Kidney epithelial cell (primary cell): ENCODE measurements around the gene TRIM44. TPM values are rescaled to one million over a fixed set of nuclear protein-coding genes. Genes with fewer than 3 reads are reported as not detected.
"Not testable (repeated sequence)": the region's sequence is repeated elsewhere in the genome, so short reads cannot be mapped to it uniquely, and the experiment has no call there.

Experiments used
- DNase-seq: peaks from one replicate; pipeline ENCODE4 v3.0.0-alpha.2; 2010; ENCODE audit warnings: low read depth
- H3K27me3 ChIP-seq: 2 replicates; pipeline ENCODE4 v1.6.0; 2011; ENCODE audit warnings: low read length; ENCODE audit not compliant: control insufficient read depth, insufficient read depth
- H3K36me3 ChIP-seq: 2 replicates; pipeline ENCODE4 v1.5.1; 2011; ENCODE audit warnings: low read length; ENCODE audit not compliant: control insufficient read depth, insufficient read depth
- H3K4me3 ChIP-seq: 2 replicates; pipeline ENCODE4 v1.5.1; 2011; ENCODE audit warnings: low read depth, mild to moderate bottlenecking, control low read depth, low read length
- total RNA-seq: library from RNA; depleted of rRNA; stranded (reverse); fragments of >200 nt; gene quantifications from 2 replicates; pipeline ENCODE4 v1.2.3, GENCODE V29; 2015
- TF ChIP-seq, protein P1 (sequence below): IDR thresholded peaks from 2 replicates; pipeline ENCODE4 v1.5.1; 2011; ENCODE audit warnings: mild to moderate bottlenecking, moderate library complexity, low read length, control low read depth, inconsistent platforms; ENCODE audit not compliant: insufficient read depth, poor library complexity, severe bottlenecking

TRIM44 gene
- total RNA-seq, 1 donor from 2014 or later = 40.9 TPM

DNA sequence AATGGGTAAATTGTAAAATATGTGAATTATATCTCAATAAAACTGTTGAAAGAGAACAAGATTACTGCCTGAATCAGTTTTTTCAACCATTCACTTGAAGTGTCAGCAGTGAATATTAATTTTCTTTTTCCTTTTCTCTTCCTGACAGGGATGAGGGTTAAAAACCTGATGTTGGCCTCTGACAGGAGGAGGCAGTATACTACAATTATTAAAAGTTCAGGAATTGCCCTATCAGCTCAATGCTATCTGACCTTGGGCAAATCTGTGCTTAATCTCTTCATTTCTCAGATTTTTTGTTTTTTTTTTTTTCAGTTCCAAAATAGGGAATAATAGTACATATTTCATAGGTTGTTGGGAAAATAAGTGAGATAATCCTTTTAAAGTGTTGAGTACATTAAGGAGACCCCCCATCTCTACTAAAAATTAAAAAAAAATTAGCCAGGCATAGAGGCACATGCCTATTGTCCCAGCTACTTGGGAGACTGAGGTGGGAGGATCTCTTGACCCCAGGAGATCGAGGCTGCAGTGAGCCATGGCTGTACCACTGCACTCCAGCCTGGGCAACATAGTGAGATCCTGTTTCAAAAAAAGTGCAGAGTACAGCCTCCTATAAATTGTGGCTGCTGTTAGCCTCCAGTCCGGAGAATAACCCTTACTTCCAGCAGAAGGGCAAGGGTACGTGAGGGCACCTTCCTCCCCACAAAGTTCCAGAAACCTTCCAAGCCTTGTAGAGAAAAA, 48.8 kb downstream of the TRIM44 start:
- Histone ChIP-seq H3K27me3 (no peaks in the 10 kb centered on the region), H3K4me3 (no peak overlapping the region), H3K36me3 (no peaks in the 10 kb centered on the region)
- TF ChIP-seq, protein P1, sequence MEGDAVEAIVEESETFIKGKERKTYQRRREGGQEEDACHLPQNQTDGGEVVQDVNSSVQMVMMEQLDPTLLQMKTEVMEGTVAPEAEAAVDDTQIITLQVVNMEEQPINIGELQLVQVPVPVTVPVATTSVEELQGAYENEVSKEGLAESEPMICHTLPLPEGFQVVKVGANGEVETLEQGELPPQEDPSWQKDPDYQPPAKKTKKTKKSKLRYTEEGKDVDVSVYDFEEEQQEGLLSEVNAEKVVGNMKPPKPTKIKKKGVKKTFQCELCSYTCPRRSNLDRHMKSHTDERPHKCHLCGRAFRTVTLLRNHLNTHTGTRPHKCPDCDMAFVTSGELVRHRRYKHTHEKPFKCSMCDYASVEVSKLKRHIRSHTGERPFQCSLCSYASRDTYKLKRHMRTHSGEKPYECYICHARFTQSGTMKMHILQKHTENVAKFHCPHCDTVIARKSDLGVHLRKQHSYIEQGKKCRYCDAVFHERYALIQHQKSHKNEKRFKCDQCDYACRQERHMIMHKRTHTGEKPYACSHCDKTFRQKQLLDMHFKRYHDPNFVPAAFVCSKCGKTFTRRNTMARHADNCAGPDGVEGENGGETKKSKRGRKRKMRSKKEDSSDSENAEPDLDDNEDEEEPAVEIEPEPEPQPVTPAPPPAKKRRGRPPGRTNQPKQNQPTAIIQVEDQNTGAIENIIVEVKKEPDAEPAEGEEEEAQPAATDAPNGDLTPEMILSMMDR = no peak
- DNase-seq = no peak

DNA sequence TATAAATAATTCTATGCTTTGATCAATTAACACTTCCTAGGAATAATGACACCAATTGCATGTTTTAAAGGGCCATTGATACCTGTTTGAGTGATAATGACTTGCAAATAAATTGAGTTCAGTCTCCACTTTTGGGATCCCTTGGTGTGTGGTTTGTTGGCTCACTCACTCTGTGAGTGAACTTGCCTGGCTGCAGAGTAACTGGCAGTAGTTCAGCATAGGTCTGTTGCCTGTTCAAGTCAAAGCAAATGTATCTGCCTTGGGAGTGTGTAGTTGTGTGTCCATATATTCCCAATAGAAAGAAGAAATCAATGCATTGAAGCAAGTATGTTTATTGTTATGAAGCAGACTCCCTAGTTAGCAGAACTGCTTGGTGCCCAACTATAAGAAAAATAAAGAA, 49.3 kb downstream of the TRIM44 start:
- no peak for DNase-seq
- TF ChIP-seq, protein P1 = no peak
- H3K36me3 ChIP-seq = no peaks in the 10 kb centered on the region
- no peaks in the 10 kb centered on the region for H3K27me3 ChIP-seq
- H3K4me3 ChIP-seq = no peak overlapping the region

DNA sequence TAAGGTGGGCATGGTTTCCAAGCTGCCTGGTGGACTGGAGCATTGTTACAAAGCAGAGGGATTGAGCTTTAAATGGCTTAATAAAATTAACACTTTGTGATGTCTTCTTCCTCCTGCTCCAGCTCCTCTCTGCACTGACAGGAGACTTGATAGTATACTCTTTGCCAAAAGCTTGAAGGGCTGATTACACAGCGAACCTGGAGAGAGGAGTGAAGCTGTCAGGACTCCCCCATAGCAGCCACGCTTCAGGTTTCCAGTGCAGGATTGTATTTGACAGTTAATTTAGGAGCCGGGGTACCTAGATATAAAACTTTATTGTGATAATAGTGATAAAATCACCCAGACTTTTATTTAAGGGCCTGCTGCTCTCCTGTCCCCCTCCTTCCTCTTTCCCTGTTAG, 50.0 kb downstream of the TRIM44 start:
- no peaks in the 10 kb centered on the region for H3K27me3 ChIP-seq
- TF ChIP-seq, protein P1 = no peak
- H3K4me3 ChIP-seq = no peak overlapping the region
- DNase-seq = no peak
- no peaks in the 10 kb centered on the region for H3K36me3 ChIP-seq

- Histone ChIP-seq H3K4me3 (no peak overlapping the region), H3K36me3 (no peaks in the 10 kb centered on the region), H3K27me3 (no peaks in the 10 kb centered on the region)
- TF ChIP-seq, protein P1 = no peak
- DNase-seq = peak; percentile 21
Measured at GRCh38 chr11:35714882-35715627, 52.5 kb downstream of the TRIM44 start.

DNA sequence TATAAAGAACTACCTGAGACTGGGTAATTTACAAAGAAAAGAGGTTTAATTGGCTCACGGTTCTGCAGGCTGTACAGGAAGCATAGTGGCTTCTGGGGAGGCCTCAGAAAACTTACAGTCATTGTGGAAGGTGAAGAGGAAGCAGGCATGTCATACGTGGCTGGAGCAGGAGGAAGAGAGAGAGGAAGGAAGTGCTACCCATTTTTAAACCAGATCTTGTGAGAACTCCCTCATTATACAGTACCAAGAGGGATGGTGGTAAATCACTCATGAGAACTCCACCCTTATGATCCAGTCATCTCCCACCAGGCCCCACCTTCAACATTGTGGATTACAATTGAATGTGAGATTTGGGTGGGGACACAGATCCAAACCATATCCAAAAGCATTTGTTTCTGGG, 53.1 kb downstream of the TRIM44 start:
- not testable (repeated sequence) for H3K36me3 ChIP-seq, H3K4me3 ChIP-seq

DNA sequence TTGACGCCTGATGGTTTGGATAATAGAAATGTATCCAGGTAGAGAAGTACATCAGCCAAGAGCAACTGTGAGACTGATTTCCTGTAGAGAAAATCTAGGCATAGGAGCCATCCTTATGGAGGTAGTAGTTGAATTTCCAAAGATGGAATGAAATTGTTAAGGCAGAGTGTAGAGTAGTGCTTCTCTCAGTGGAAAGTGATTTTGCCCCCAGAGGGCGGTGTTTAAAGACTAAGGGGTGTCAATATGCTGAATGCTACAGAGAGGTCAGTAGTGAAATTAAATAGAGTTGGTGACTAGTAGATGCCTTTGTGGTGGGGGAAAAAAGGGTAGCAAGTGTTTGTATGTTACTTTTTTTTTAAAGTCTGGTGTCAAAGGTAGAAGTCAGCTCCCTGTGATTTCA, 54.5 kb downstream of the TRIM44 start:
- no peak for DNase-seq
- TF ChIP-seq, protein P1 = no peak
- Histone ChIP-seq H3K36me3 (no peaks in the 10 kb centered on the region), H3K27me3 (no peaks in the 10 kb centered on the region), H3K4me3 (no peak overlapping the region)

More for the DNA sequence above, 53.1 kb downstream of the TRIM44 start:
- not testable (repeated sequence) for DNase-seq, H3K27me3 ChIP-seq
